ENCODE measurements around the gene SDF2L1. TPM values are rescaled to one million over a fixed set of nuclear protein-coding genes. Genes with fewer than 3 reads are reported as not detected.

The SDF2L1 gene
- total RNA-seq, 1 experiment from 2014 or later: 87.0 TPM

GRCh38 chr22:21683401-21683811 lies 41.3 kb downstream of the SDF2L1 start:
- Mint-ChIP-seq H3K4me3 (ENCODE audit: low read depth, unreplicated experiment) (no peak overlapping the region), H3K9me3 (ENCODE audit: low read depth, unreplicated experiment) (no peaks in the 10 kb centered on the region), H3K36me3 (ENCODE audit: insufficient read depth, unreplicated experiment) (peaks cover 48% of the 10 kb centered on the region), H3K4me1 (ENCODE audit: low read depth, unreplicated experiment) (no peaks in the 10 kb centered on the region), H3K27me3 (ENCODE audit: unreplicated experiment) (no peaks in the 10 kb centered on the region), H3K27ac (ENCODE audit: unreplicated experiment) (no peak overlapping the region)
- BruUV-seq (replicated peaks): no TSS peak
- CTCF ChIA-PET: no interaction called here
- no peak for DNase-seq
- no peak for TF ChIP-seq CTCF (IDR thresholded peaks at IDR 0.05; ENCODE audit: unreplicated experiment)
- intact Hi-C loops (cut with micrococcal nuclease; ENCODE audit: unreplicated experiment): no loop called here

GRCh38 chr22:21684492-21685163 lies 42.5 kb downstream of the SDF2L1 start:
- intact Hi-C loops (cut with micrococcal nuclease; ENCODE audit: unreplicated experiment): no loop called here
- TF ChIP-seq CTCF (IDR thresholded peaks at IDR 0.05; ENCODE audit: unreplicated experiment): no peak
- CTCF ChIA-PET: interaction anchor here (0.9 kb wide), 1 partner anchor 111 kb away, joined by 6 read pairs; no protein-coding TSS in a partner anchor
- BruUV-seq (replicated peaks): no TSS peak
- H3K4me1 Mint-ChIP-seq (ENCODE audit: low read depth, unreplicated experiment): no peaks in the 10 kb centered on the region
- peaks cover 55% of the 10 kb centered on the region for H3K36me3 Mint-ChIP-seq (ENCODE audit: insufficient read depth, unreplicated experiment)
- no peaks in the 10 kb centered on the region for H3K27me3 Mint-ChIP-seq (ENCODE audit: unreplicated experiment)
- no peak overlapping the region for H3K27ac Mint-ChIP-seq (ENCODE audit: unreplicated experiment)
- H3K4me3 Mint-ChIP-seq (ENCODE audit: low read depth, unreplicated experiment): no peak overlapping the region
- no peaks in the 10 kb centered on the region for H3K9me3 Mint-ChIP-seq (ENCODE audit: low read depth, unreplicated experiment)
- no peak for DNase-seq

- no peaks in the 10 kb centered on the region for H3K9me3 Mint-ChIP-seq (ENCODE audit: low read depth, unreplicated experiment)
- DNase-seq: no peak
- no peak overlapping the region for H3K4me3 Mint-ChIP-seq (ENCODE audit: low read depth, unreplicated experiment)
- intact Hi-C loops (cut with micrococcal nuclease; ENCODE audit: unreplicated experiment): no loop called here
- H3K27me3 Mint-ChIP-seq (ENCODE audit: unreplicated experiment): no peaks in the 10 kb centered on the region
- no peak overlapping the region for H3K27ac Mint-ChIP-seq (ENCODE audit: unreplicated experiment)
- BruUV-seq (replicated peaks): no TSS peak
- CTCF ChIA-PET: interaction anchor here (0.9 kb wide), 1 partner anchor 112 kb away, joined by 6 read pairs; no protein-coding TSS in a partner anchor
- TF ChIP-seq CTCF (IDR thresholded peaks at IDR 0.05; ENCODE audit: unreplicated experiment): no peak
- no peaks in the 10 kb centered on the region for H3K4me1 Mint-ChIP-seq (ENCODE audit: low read depth, unreplicated experiment)
- H3K36me3 Mint-ChIP-seq (ENCODE audit: insufficient read depth, unreplicated experiment): peaks cover 55% of the 10 kb centered on the region
Observed at GRCh38 chr22:21685164-21685513, 43.0 kb downstream of the SDF2L1 start.

- Mint-ChIP-seq H3K27me3 (ENCODE audit: unreplicated experiment) (no peaks in the 10 kb centered on the region), H3K4me3 (ENCODE audit: low read depth, unreplicated experiment) (no peak overlapping the region), H3K36me3 (ENCODE audit: insufficient read depth, unreplicated experiment) (peaks cover 57% of the 10 kb centered on the region), H3K27ac (ENCODE audit: unreplicated experiment) (no peak overlapping the region), H3K9me3 (ENCODE audit: low read depth, unreplicated experiment) (no peaks in the 10 kb centered on the region), H3K4me1 (ENCODE audit: low read depth, unreplicated experiment) (no peaks in the 10 kb centered on the region)
- CTCF ChIA-PET: no interaction called here
- no peak for TF ChIP-seq CTCF (IDR thresholded peaks at IDR 0.05; ENCODE audit: unreplicated experiment)
- no peak for DNase-seq
- intact Hi-C loops (cut with micrococcal nuclease; ENCODE audit: unreplicated experiment): no loop called here
- no TSS peak for BruUV-seq (replicated peaks)
Observed at GRCh38 chr22:21686193-21686608, 44.1 kb downstream of the SDF2L1 start.

All from Calu3 (cell line).